Activated T-cell treated with anti-CD3 and anti-CD28 coated beads, Interleukin-2, amount 50 U/mL, for 1 hour (primary cell): ENCODE results near the gene HPCAL1.

Experiments used
- DNase-seq: peaks from one replicate; pipeline ENCODE4 v3.0.0-alpha.2; 2020

Gene HPCAL1

GRCh38 chr2:10393640-10393982 lies 90.9 kb downstream of the HPCAL1 start:
- no peak for DNase-seq

- DNase-seq = no peak
These were observed 93.2 kb downstream of the HPCAL1 start for GRCh38 chr2:10395893-10396292.

GRCh38 chr2:10396464-10396863 lies 93.8 kb downstream of the HPCAL1 start:
- DNase-seq = no peak

- no peak for DNase-seq
These were observed 94.7 kb downstream of the HPCAL1 start for GRCh38 chr2:10397297-10397875.

GRCh38 chr2:10397878-10398277 lies 95.2 kb downstream of the HPCAL1 start:
- no peak for DNase-seq

- no peak for DNase-seq
These were observed 95.8 kb downstream of the HPCAL1 start for GRCh38 chr2:10398496-10398895.

GRCh38 chr2:10399358-10399757 lies 96.7 kb downstream of the HPCAL1 start:
- DNase-seq = no peak

GRCh38 chr2:10400002-10400401 lies 97.3 kb downstream of the HPCAL1 start:
- no peak for DNase-seq

GRCh38 chr2:10400568-10400977 lies 97.9 kb downstream of the HPCAL1 start:
- DNase-seq = no peak

GRCh38 chr2:10400978-10401951 lies 98.6 kb downstream of the HPCAL1 start:
- no peak for DNase-seq

GRCh38 chr2:10402062-10402585 lies 99.4 kb downstream of the HPCAL1 start:
- DNase-seq = no peak

GRCh38 chr2:10402653-10403215 lies 100.0 kb downstream of the HPCAL1 start:
- DNase-seq = no peak

GRCh38 chr2:10404324-10405143 lies 101.8 kb downstream of the HPCAL1 start:
- DNase-seq = no peak

GRCh38 chr2:10405448-10405847 lies 102.7 kb downstream of the HPCAL1 start:
- no peak for DNase-seq

GRCh38 chr2:10406016-10406415 lies 103.3 kb downstream of the HPCAL1 start:
- no peak for DNase-seq

- no peak for DNase-seq
These were observed 103.9 kb downstream of the HPCAL1 start for GRCh38 chr2:10406491-10407188.

GRCh38 chr2:10407432-10407831 lies 104.7 kb downstream of the HPCAL1 start:
- no peak for DNase-seq

- peak; percentile 55 for DNase-seq
These were observed 105.3 kb downstream of the HPCAL1 start for GRCh38 chr2:10407841-10408648.

GRCh38 chr2:10408649-10409579 lies 106.2 kb downstream of the HPCAL1 start:
- DNase-seq = peak; percentile 84
